BJ (cell line): ENCODE results near the gene DNM3. TPM values are rescaled to one million over a fixed set of nuclear protein-coding genes. Genes with fewer than 3 reads are reported as not detected.

Experiments used
- CTCF ChIA-PET: fragments of 350-600 bp; formaldehyde crosslinking; extraction: SDS; loops from one replicate; lab custom pipeline; 2021; ENCODE audit warnings: antibody characterized with exemption, inconsistent platforms; lab: Yijun Ruan, JAX
- POLR2A ChIA-PET: fragments of 300-600 bp; sonication (Branson Sonifier 250); formaldehyde crosslinking; extraction: SDS; loops from one replicate; lab custom pipeline; 2021; ENCODE audit warnings: antibody characterized with exemption; lab: Charles Lee
- DNase-seq: peaks from one replicate; pipeline ENCODE4 v3.0.0-alpha.2; 2011; ENCODE audit warnings: low read depth
- H3K27me3 ChIP-seq: 2 replicates; pipeline ENCODE4 v1.6.0; 2011; ENCODE audit warnings: low read length; ENCODE audit not compliant: control insufficient read depth, insufficient read depth
- H3K36me3 ChIP-seq: 2 replicates; pipeline ENCODE4 v1.5.1; 2011; ENCODE audit warnings: low read length; ENCODE audit not compliant: control insufficient read depth, insufficient read depth
- H3K4me3 ChIP-seq: 2 replicates; pipeline ENCODE4 v1.5.1; 2011; ENCODE audit warnings: low read depth, mild to moderate bottlenecking, control low read depth, low read length
- CTCF ChIP-seq: IDR thresholded peaks from 2 replicates; pipeline ENCODE4 v1.5.1; 2011; ENCODE audit warnings: low read depth, mild to moderate bottlenecking, control low read depth, inconsistent platforms, low read length, moderate library complexity; ENCODE audit not compliant: insufficient read depth
- polyA plus RNA-seq: library from polyadenylated mRNA; depleted of rRNA; stranded (reverse); fragments of >200 nt; gene quantifications from 2 replicates; pipeline ENCODE4 v1.2.3, GENCODE V29; 2011

DNM3 gene
- polyA plus RNA-seq, 1 experiment, result 0.26 TPM

- H3K4me3 ChIP-seq, result no peak overlapping the region
- POLR2A ChIA-PET, result no interaction called here
- CTCF ChIA-PET, result no interaction called here
These were observed 400.2 kb downstream of the DNM3 start for GRCh38 chr1:172241540-172241939.

GRCh38 chr1:172244865-172245264 lies 403.6 kb downstream of the DNM3 start:
- H3K4me3 ChIP-seq, result no peak overlapping the region
- ChIA-PET POLR2A (no interaction called here), CTCF (no interaction called here)
- DNase-seq, result no peak
- no peak for TF ChIP-seq CTCF
- no peaks in the 10 kb centered on the region for H3K36me3 ChIP-seq
- H3K27me3 ChIP-seq, result no peaks in the 10 kb centered on the region

More at GRCh38 chr1:172241540-172241939, 400.2 kb downstream of the DNM3 start:
- no peak for TF ChIP-seq CTCF
- no peak for DNase-seq
- H3K36me3 ChIP-seq, result no peaks in the 10 kb centered on the region
- H3K27me3 ChIP-seq, result no peaks in the 10 kb centered on the region

DNA sequence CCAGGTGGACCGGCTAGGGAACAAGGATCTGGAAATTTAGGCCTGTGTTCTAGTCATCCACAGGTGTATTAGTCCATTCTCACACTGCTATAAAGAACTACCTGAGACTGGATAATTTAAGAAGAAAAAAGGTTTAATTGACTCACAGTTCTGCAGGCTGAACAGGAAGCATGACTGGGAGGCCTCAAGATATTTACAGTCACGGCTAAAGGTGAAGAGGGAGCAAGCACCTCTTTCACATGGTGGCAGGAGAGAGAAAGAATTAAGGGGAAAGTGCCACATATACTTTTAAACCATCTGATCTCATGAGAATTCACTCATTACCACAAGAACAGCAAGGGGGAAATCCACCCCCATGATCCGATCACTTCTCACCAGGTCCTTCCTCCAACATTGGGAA lies 404.5 kb downstream of the DNM3 start:
- ChIA-PET CTCF (no interaction called here), POLR2A (no interaction called here)
- H3K36me3 ChIP-seq, result no peaks in the 10 kb centered on the region
- no peak for DNase-seq
- no peak overlapping the region for H3K4me3 ChIP-seq
- no peaks in the 10 kb centered on the region for H3K27me3 ChIP-seq
- no peak for TF ChIP-seq CTCF

DNA sequence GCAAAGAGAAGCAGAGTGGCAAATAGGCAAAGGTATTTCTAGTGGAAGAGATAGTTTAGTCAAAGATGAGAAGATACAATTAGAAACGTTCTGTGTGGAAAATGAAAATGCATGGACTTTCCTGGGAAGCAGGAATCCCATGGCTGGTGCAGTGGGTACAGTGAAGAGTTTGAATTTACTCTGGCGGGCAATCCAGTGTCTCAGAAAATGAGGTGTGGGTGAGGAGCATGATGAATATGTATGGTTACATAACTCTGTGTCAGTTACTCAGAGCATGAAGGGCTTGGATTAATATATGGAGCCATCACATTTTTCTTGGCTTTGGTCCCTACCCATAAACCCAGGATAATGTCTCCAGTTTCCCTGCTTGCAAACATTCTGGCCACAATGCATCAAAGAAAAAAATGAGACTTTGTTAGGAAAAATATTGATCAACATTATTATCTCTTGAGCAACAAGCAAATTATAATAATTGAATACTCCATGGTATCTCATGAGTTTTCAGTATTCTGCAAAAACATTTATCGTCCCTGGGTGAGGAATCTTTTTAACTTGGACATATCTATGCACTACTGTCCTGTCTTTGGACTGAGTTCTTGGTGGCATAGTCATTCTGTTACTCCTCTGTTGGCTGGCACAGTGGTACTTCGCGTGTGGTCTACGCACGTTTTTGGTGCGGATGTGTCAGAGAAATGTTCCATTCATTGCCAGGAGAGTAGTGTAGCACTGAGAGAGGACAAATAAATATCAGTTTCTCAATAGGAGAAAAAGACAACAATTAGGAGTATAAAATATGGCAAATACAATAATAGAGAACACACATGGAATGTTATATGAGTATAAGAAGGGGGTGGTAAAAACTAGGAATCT lies 405.5 kb downstream of the DNM3 start:
- ChIA-PET CTCF (no interaction called here), POLR2A (no interaction called here)
- no peaks in the 10 kb centered on the region for H3K36me3 ChIP-seq
- no peak for TF ChIP-seq CTCF
- H3K4me3 ChIP-seq, result no peak overlapping the region
- DNase-seq, result no peak
- H3K27me3 ChIP-seq, result no peaks in the 10 kb centered on the region

GRCh38 chr1:172251486-172251885 lies 410.2 kb downstream of the DNM3 start:
- POLR2A ChIA-PET, result no interaction called here
- no peak for DNase-seq
- CTCF ChIA-PET, result interaction anchor here (0.9 to 1.6 kb wide), 2 partner anchors 14 to 16 kb away, joined by 3 read pairs; no protein-coding TSS in a partner anchor
- H3K4me3 ChIP-seq, result no peak overlapping the region
- no peaks in the 10 kb centered on the region for H3K27me3 ChIP-seq
- H3K36me3 ChIP-seq, result no peaks in the 10 kb centered on the region
- TF ChIP-seq CTCF, result no peak
